Measurements from ENCODE around the gene CKS1B.

DNA sequence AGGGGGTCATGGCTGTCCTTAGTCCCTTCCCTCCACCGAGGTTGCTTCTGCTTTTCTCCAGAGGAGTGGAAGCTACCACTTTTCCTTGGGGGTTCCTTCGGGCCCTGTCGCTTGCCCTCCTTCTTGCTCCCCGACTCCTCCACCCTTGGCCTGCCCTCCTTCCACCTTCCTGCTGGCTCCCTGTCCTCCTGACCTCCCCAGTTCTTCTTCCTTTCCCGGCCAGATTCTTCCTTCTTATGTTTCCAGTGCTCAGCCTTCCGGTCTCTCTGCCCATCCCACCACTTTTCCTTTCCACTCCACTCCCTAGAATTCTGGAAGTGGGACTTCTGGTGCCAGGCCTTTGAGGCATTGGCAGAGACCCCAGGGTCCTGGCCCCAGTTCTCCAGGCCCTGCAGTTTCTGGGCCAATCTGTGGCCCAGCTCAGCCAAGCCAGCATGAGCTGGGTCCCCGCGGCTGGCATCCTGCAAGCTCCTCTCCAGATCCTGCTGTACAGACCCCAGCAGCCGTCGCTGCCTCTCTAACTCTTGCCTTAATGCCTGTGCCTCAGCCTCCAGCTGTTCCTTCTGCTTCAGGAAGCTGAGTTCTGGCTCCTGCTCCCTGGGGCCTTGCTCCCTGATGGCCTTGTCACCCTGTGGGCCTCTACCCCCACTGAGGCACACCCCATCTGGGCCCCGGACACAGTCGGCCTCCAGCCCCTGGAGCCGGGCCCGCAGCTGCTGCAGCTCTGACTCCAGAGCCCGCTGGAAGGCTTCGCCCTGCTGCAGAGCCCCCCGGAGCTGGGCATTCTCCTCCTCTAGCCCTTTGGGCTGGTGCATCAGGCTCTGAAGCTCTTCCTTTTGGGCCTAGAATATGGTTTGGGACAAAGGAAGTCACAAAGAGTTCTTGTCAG is 28.3 kb upstream of the CKS1B start:
- TF ChIP-seq POLR2A (IDR thresholded peaks at IDR 0.05): no peak
- TF ChIP-seq, protein P1, sequence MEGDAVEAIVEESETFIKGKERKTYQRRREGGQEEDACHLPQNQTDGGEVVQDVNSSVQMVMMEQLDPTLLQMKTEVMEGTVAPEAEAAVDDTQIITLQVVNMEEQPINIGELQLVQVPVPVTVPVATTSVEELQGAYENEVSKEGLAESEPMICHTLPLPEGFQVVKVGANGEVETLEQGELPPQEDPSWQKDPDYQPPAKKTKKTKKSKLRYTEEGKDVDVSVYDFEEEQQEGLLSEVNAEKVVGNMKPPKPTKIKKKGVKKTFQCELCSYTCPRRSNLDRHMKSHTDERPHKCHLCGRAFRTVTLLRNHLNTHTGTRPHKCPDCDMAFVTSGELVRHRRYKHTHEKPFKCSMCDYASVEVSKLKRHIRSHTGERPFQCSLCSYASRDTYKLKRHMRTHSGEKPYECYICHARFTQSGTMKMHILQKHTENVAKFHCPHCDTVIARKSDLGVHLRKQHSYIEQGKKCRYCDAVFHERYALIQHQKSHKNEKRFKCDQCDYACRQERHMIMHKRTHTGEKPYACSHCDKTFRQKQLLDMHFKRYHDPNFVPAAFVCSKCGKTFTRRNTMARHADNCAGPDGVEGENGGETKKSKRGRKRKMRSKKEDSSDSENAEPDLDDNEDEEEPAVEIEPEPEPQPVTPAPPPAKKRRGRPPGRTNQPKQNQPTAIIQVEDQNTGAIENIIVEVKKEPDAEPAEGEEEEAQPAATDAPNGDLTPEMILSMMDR (IDR thresholded peaks at IDR 0.05): no peak

Data from sigmoid colon (tissue), 3 donors.